GM21576 (cell line): ENCODE data around the gene CRIP3.

Experiments used
- ATAC-seq: cut with Tn5 transposase; IDR thresholded peaks from one replicate; pipeline ENCODE4 v1.9.1; 2021; ENCODE audit warnings: mild to moderate bottlenecking, moderate library complexity; ENCODE audit not compliant: unreplicated experiment

CRIP3 gene

DNA sequence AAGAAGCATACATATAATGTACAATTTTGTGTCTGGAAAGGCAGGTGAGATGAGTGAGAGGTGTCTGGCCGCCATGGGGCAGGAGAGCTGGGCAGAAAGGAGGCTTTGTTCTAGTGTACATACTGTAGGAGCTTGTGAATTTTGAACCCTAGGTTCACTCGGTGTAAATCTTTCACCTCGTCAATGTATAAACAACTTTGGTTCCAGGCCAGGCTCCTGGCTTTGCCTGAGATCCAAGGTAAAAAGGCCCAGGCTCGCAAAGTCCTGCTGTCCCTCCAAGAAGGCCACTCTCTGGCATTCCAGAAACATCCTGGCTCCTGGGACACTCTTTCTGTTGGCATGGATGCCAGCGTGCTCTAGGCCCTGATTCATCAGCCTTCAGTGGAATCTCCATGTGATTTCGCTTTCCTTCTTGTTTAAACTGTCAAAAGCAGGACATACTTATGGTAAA lies 17.7 kb downstream of the CRIP3 start:
- ATAC-seq, result no peak

GRCh38 chr6:43290339-43290904 lies 18.2 kb downstream of the CRIP3 start:
- ATAC-seq, result no peak

- ATAC-seq, result no peak
Observed at GRCh38 chr6:43287717-43288679, 20.6 kb downstream of the CRIP3 start.

- no peak for ATAC-seq
Observed at GRCh38 chr6:43286980-43287716, 21.5 kb downstream of the CRIP3 start.

GRCh38 chr6:43286456-43286979 lies 22.1 kb downstream of the CRIP3 start:
- ATAC-seq, result no peak

DNA sequence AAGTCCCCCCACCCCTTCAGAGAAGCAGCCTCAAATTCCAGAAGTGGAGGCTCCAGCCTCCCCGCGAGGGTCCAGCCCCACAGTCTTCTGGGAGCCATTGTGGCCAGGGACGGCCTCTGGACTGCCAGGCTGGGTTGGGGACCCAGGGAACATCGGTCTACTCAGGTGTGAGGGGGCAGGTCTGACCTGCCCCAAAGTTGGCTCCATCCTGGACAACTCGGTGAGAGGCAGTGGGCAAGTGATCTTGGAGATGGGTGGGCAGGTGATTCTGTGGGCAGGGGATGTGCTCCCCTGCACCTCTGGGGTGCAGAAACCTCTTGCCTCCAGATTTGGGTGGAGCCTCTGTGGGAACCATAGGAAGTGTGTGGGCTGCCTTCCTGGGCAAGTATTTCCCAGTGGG lies 22.8 kb downstream of the CRIP3 start:
- no peak for ATAC-seq

GRCh38 chr6:43284991-43285781 lies 23.4 kb downstream of the CRIP3 start:
- no peak for ATAC-seq

DNA sequence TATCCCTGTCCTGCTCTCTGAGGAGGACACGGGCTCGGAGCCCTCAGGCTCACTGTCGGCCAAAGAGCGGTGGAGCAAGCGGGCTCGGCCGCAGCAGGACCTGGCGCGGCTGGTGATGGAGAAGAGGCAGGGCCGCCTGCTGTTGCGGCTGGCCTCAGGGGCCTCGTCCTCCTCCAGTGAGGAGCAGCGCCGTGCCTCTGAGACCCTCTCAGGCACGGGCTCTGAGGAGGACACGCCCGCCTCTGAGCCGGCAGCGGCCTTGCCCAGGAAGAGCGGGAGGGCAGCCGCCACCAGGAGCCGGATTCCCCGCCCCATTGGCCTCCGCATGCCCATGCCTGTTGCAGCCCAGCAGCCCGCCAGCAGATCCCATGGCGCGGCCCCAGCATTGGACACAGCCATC lies 24.7 kb downstream of the CRIP3 start:
- no peak for ATAC-seq

DNA sequence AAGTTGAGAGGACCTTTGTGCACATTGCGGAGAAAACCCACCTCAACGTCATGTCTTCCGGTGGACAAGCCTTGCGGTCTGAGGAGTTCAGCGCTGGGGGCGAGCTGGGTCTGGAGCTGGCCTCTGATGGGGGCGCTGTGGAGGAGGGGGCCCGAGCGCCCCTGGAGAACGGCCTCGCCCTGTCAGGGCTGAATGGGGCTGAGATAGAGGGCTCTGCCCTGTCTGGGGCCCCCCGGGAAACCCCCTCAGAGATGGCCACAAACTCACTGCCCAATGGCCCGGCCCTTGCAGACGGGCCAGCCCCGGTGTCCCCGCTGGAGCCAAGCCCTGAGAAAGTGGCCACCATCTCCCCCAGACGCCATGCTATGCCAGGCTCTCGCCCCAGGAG lies 25.1 kb downstream of the CRIP3 start:
- no peak for ATAC-seq

- ATAC-seq, result no peak
Observed at GRCh38 chr6:43282636-43283513, 25.8 kb downstream of the CRIP3 start.

- no peak for ATAC-seq
Observed at GRCh38 chr6:43282060-43282459, 26.6 kb downstream of the CRIP3 start.

DNA sequence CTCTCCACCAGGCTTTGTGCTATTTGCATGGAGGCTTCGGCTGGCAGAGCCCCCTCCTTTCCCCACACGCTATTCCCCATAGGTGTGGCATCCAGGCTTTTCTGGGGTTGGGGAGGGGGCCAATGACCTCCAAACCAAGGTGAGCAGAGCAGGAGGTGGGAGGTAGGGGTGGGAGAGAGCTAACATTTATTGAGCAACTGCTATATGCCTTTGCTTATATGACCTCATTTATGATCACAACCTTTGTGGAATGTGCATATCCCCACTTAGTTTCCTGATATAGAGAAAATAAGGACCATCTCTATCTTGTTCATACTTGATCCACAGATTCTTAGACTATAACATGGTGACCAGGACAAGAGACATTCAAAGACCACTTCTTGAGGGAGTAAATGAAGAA lies 28.4 kb downstream of the CRIP3 start:
- no peak for ATAC-seq

DNA sequence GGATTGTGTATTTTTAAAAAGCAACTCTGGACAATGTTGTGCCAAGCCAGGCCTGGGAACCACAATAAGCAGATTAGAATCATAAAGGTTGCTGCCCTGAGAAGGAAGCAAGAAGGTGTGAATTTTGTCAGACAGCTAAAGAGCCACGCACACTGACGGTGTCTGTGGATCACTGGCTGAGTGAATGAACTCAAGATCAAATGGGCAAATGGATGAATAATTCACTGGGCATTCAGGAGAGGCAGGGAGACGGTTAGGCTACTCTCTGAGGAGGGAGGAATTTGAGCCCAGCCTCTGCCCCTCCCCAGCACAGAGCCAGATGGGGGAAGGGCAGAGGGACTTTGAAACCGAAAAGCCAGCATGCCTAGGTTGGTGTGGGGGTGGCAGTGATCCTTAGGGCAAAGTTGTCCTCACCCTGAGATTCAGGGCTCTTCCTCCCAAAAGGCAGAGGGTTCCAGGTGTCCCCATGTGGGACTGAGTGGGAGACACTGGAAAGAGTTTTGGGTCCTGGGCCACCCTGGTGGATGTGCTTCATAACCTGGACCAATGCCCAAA lies 30.0 kb downstream of the CRIP3 start:
- ATAC-seq, result no peak

DNA sequence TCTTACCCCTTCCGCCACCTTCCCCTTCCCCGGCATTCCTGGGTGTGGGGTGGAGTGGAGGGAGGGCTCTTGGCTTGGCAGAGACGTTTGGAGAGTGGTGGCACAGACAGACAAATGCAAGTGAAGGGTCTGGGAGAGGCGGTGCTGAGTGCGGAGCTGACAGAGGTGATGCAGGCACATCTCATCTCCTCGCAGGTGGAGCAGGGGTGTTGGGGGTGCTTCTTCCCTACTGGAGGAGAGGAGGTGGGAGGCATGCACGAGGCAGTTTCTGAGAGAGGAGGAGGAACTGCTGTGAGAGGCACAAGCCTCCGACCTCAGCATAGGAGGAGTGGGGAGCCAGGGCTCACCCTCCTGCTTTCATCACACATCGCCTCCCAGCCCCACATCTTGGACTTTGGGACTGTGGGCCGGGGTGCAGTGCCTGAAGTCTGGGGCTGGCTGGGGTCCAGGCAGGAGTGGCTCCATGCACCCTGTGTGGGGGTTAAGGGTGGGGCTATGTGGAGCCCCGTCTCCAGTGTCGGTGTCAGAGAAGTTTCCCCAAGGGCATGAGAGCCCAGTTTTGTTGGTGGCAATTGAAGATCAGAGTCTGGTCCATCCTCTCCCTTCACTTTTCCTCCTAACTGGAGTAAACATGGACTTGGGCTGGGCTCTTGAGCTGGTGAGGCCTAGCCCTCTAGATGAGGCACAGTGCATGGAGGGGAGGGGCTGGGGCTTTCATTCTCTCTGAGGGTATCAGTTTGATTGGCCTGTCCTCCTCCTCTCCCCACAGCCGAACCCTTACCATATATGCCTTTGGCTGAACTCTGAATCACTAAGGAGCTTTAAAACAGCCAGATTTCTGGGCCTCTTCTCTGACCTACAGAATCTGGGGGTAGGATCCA lies 30.7 kb downstream of the CRIP3 start:
- ATAC-seq, result no peak

DNA sequence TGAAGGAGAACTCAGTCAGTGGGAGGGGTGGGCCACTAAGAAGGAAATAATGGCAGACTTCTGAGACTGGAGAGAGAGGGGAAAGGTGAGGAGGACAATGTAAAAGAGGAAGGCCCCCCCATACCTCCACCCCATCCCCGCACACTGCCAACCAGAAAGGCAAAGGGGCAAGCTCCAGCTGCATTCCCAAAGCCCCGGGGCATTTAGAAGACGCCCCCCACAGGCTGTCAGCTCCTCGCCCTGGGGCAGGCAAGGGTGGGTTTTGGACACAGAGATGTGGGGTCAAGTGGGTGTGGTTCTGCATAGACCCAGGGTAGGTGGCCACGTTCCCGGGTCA lies 31.4 kb downstream of the CRIP3 start:
- no peak for ATAC-seq

DNA sequence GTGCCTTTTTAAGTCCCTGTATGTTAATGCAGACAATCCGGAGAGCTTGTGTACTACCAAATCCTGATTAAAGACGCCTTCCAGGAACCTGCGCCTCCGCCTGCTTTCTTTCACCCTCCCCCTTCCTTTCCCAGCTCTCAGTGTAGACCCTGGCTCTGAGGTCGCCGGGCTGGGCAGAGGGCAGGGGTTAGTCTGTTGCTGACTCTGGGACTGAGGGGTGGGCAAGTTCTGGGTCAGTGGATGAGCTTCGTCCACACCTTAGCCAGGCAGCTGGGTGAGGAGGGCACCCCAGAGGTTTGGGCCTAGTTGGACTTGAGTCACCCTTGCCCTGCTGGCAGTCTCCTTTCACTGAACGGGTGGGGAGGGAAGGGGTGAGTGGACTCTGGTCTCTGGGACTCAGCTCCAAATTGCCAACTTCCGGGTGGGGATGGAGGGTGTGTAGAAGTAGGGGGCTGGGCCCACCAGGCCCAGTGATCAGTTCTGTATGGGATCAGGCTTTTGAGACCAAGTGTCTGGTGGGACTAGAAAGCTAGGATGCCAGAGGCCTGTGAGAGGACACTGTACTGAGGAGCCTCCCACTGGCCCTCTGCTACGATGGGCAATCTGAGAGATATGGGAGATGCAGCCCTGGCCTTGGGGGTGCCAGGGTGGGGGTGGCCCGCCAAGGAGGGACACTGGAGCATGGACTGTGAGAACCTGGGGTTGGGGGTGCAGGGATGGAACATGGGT lies 31.9 kb downstream of the CRIP3 start:
- no peak for ATAC-seq

GRCh38 chr6:43275801-43276576 lies 32.6 kb downstream of the CRIP3 start:
- ATAC-seq, result no peak
